SU-DHL-6 (cell line): ENCODE results near the gene CFAP210.
"Not testable (repeated sequence)": the region's sequence is repeated elsewhere in the genome, so short reads cannot be mapped to it uniquely, and the experiment has no call there.

ENCODE experiments used
- H2AFZ ChIP-seq: fragments of 200-600 bp; sonication (generic); 2 replicates; pipeline ENCODE4 v1.6.1; 2014; ENCODE audit warnings: low read depth, mild to moderate bottlenecking, moderate library complexity, mixed read lengths, antibody characterized with exemption, low read length; ENCODE audit not compliant: severe bottlenecking
- H3F3A ChIP-seq: fragments of 200-600 bp; shearing (Covaris generic); 2 replicates; pipeline ENCODE4 v1.6.0; 2016; ENCODE audit warnings: antibody characterized with exemption, mild to moderate bottlenecking; ENCODE audit not compliant: insufficient read depth
- H3K27ac ChIP-seq: fragments of 200-600 bp; sonication (generic); 2 replicates; pipeline ENCODE4 v1.5.1; 2016; ENCODE audit warnings: low read depth, mild to moderate bottlenecking, low read length, moderate library complexity, mixed read lengths
- H3K27me3 ChIP-seq: fragments of 200-600 bp; sonication (generic), shearing (Covaris generic); 2 replicates; pipeline ENCODE4 v1.6.0; 2014; ENCODE audit warnings: mild to moderate bottlenecking, low read length
- H3K36me3 ChIP-seq: fragments of 200-600 bp; sonication (generic); 2 replicates; pipeline ENCODE4 v1.6.1; 2014; ENCODE audit warnings: mild to moderate bottlenecking, low read length, mixed read lengths
- H3K4me2 ChIP-seq: fragments of 300-600, 200-600 bp; shearing (Covaris generic), sonication (generic); 2 replicates; pipeline ENCODE4 v1.6.0; 2014; ENCODE audit warnings: low read length, low read depth, mild to moderate bottlenecking; ENCODE audit not compliant: poor library complexity, severe bottlenecking
- H3K4me3 ChIP-seq: fragments of 200-600 bp; sonication (generic); 2 replicates; pipeline ENCODE4 v1.5.1; 2014; ENCODE audit warnings: antibody characterized with exemption, low read length, mild to moderate bottlenecking, mixed read lengths; ENCODE audit not compliant: insufficient read depth, poor library complexity, severe bottlenecking
- H3K79me2 ChIP-seq: fragments of 200-600 bp; sonication (generic); 2 replicates; pipeline ENCODE4 v1.6.1; 2014; ENCODE audit warnings: mild to moderate bottlenecking, low read length, moderate library complexity; ENCODE audit not compliant: insufficient read depth
- H3K9ac ChIP-seq: fragments of 200-600 bp; sonication (generic); 2 replicates; pipeline ENCODE4 v1.7.0; 2014; ENCODE audit warnings: mild to moderate bottlenecking, low read length
- H3K9me2 ChIP-seq: fragments of 200-600 bp; sonication (generic); replicated peaks from 2 replicates; pipeline ENCODE4 v1.6.1; 2014; ENCODE audit warnings: low read length; ENCODE audit not compliant: insufficient read depth
- H3K9me3 ChIP-seq: fragments of 200-600 bp; sonication (generic); 2 replicates; pipeline ENCODE4 v1.6.1; 2014; ENCODE audit warnings: low read length, mixed read lengths; ENCODE audit not compliant: insufficient read depth
- H4K20me1 ChIP-seq: fragments of 200-600 bp; sonication (generic); 2 replicates; pipeline ENCODE4 v1.6.1; 2014; ENCODE audit warnings: low read depth, mild to moderate bottlenecking, antibody characterized with exemption, low read length, moderate library complexity, mixed read lengths
- EZH2phosphoT487 ChIP-seq: fragments of 200-600 bp; sonication (generic), shearing (Covaris generic); conservative IDR thresholded peaks from 2 replicates; pipeline ENCODE4 v1.6.1; 2018; ENCODE audit warnings: mild to moderate bottlenecking, antibody characterized with exemption, low read length, moderate library complexity, mixed read lengths
- TF ChIP-seq, protein P1 (sequence below): fragments of 200-600 bp; sonication (generic); IDR thresholded peaks from one replicate; pipeline ENCODE4 v1.5.1; 2017; ENCODE audit warnings: antibody characterized with exemption, mild to moderate bottlenecking, low read length, moderate library complexity; ENCODE audit not compliant: insufficient read depth, poor library complexity, severe bottlenecking

CFAP210 gene

DNA sequence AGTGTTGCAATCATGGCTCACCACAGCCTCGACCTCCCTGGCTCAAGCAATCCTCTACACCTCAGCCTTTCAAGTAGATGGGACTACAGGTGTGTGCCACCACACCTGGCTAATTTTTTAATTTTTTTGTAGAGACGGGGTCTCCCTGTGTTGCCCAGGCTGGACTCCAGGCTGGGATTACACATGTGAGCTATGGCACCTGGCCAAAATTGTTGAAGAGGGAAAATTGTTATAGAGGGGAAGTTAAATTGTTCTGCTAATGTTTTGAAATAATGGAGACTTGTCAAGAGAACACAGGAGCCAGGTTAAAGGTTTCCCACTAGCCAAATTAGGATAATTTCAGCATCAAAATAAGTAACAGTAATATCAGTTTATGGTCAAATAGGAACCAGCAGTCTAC is 84.9 kb downstream of the CFAP210 start:
- H3K9ac ChIP-seq = no peak overlapping the region
- H3K79me2 ChIP-seq = peaks cover 6% of the 10 kb centered on the region; the same call in 1 of the 2 replicates
- H3K4me3 ChIP-seq = no peak overlapping the region
- H3F3A ChIP-seq = 0 out of 2 replicates have a peak, but pooled peaks cover 4% of the 10 kb centered on the region
- H3K27me3 ChIP-seq = no peaks in the 10 kb centered on the region
- no peaks in the 10 kb centered on the region for H3K9me2 ChIP-seq
- no peak overlapping the region for H3K4me2 ChIP-seq
- no peaks in the 10 kb centered on the region for H3K9me3 ChIP-seq
- no peak overlapping the region for H2AFZ ChIP-seq
- no peak overlapping the region for H3K27ac ChIP-seq
- TF ChIP-seq EZH2phosphoT487 = no peak
- TF ChIP-seq, protein P1, sequence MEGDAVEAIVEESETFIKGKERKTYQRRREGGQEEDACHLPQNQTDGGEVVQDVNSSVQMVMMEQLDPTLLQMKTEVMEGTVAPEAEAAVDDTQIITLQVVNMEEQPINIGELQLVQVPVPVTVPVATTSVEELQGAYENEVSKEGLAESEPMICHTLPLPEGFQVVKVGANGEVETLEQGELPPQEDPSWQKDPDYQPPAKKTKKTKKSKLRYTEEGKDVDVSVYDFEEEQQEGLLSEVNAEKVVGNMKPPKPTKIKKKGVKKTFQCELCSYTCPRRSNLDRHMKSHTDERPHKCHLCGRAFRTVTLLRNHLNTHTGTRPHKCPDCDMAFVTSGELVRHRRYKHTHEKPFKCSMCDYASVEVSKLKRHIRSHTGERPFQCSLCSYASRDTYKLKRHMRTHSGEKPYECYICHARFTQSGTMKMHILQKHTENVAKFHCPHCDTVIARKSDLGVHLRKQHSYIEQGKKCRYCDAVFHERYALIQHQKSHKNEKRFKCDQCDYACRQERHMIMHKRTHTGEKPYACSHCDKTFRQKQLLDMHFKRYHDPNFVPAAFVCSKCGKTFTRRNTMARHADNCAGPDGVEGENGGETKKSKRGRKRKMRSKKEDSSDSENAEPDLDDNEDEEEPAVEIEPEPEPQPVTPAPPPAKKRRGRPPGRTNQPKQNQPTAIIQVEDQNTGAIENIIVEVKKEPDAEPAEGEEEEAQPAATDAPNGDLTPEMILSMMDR = no peak
- no peaks in the 10 kb centered on the region; the same call in 1 of the 2 replicates for H4K20me1 ChIP-seq
- peaks cover 71% of the 10 kb centered on the region for H3K36me3 ChIP-seq

DNA sequence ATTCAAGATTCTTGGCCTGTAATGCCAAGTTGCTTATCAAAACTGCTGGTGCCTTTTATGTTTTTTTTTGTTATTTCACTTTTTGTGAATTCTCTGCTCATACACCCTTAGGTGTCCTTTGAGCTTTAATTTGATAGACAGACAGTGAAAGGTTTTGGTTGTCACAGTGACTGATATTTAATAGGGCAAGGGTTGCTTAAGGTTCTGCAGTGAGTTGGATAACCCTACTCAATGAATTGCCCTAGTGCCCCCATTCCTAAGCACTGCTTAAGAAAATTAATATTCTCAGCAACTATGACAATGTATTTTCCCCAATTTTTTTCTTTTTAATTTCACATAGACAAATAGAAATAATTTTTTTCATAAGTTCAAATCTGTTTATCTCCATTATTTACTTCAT is 94.6 kb downstream of the CFAP210 start:
- Histone ChIP-seq H3F3A (no peaks in the 10 kb centered on the region), H3K9me2 (no peaks in the 10 kb centered on the region), H3K4me2 (no peak overlapping the region), H3K9ac (no peak overlapping the region), H3K4me3 (no peak overlapping the region), H4K20me1 (peaks cover 21% of the 10 kb centered on the region), H3K27ac (no peak overlapping the region), H3K36me3 (peaks cover 8% of the 10 kb centered on the region; the same call in 1 of the 2 replicates), H3K27me3 (no peaks in the 10 kb centered on the region), H2AFZ (no peak overlapping the region), H3K9me3 (no peaks in the 10 kb centered on the region), H3K79me2 (peaks cover 98% of the 10 kb centered on the region)
- TF ChIP-seq, protein P1 = no peak
- no peak for TF ChIP-seq EZH2phosphoT487

GRCh38 chr2:169598982-169599381 is 95.2 kb downstream of the CFAP210 start:
- no peak for TF ChIP-seq EZH2phosphoT487
- TF ChIP-seq, protein P1 = no peak
- no peak overlapping the region for H3K4me3 ChIP-seq
- peaks cover 99% of the 10 kb centered on the region for H3K79me2 ChIP-seq
- peaks cover 21% of the 10 kb centered on the region for H4K20me1 ChIP-seq
- no peak overlapping the region for H3K27ac ChIP-seq
- H3K4me2 ChIP-seq = no peak overlapping the region
- H3K9ac ChIP-seq = no peak overlapping the region
- H3K27me3 ChIP-seq = no peaks in the 10 kb centered on the region
- H3F3A ChIP-seq = 0 out of 2 replicates have a peak, but pooled peaks cover 3% of the 10 kb centered on the region
- H3K9me3 ChIP-seq = no peaks in the 10 kb centered on the region
- peaks cover 4% of the 10 kb centered on the region; the same call in 1 of the 2 replicates for H3K36me3 ChIP-seq
- no peaks in the 10 kb centered on the region for H3K9me2 ChIP-seq
- H2AFZ ChIP-seq = no peak overlapping the region

DNA sequence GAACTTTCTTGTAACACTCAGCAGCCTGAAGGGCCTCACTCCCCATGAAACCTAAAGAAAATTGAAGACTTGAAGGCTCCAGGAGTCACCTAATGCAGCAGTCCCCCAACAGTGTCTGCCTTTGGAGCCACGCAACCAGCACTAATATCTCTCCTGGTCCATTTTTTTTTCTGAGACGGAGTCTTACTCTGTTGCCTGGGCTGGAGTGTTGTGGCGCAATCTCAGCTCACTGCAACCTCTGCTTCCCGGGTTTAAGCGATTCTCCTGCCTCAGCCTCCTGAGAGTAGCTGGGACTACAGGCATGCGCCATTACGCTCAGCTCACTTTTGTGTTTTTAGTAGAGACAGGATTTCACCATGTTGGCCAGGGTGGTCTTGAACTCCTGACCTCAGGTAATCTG is 97.7 kb downstream of the CFAP210 start:
- not testable (repeated sequence) for H2AFZ ChIP-seq, H3K9ac ChIP-seq, H3K9me3 ChIP-seq, H3K4me2 ChIP-seq, H3K27ac ChIP-seq, H3K4me3 ChIP-seq, H3F3A ChIP-seq, H3K9me2 ChIP-seq, H3K36me3 ChIP-seq, H3K27me3 ChIP-seq
- peaks cover 100% of the 10 kb centered on the region for H3K79me2 ChIP-seq
- peaks cover 20% of the 10 kb centered on the region for H4K20me1 ChIP-seq
